ENCODE results near the gene BTNL3.

The BTNL3 gene

DNA sequence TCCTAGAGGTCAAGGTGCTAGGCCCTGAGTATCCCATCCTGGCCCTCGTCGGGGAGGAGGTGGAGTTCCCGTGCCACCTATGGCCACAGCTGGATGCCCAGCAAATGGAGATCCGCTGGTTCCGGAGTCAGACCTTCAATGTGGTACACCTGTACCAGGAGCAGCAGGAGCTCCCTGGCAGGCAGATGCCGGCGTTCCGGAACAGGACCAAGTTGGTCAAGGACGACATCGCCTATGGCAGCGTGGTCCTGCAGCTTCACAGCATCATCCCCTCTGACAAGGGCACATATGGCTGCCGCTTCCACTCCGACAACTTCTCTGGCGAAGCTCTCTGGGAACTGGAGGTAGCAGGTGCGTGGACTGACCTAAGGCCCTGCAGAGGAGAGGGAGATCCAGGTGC, 59.3 kb downstream of the BTNL3 start:
- no peak for DNase-seq

DNA sequence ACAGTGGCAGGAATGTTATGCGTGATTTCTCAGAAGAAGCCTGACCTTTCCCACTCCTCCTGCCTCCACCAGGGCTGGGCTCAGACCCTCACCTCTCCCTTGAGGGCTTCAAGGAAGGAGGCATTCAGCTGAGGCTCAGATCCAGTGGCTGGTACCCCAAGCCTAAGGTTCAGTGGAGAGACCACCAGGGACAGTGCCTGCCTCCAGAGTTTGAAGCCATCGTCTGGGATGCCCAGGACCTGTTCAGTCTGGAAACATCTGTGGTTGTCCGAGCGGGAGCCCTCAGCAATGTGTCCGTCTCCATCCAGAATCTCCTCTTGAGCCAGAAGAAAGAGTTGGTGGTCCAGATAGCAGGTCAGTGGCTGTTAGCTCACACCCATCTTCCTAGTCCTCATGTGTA, 61.4 kb downstream of the BTNL3 start:
- DNase-seq: no peak

DNA sequence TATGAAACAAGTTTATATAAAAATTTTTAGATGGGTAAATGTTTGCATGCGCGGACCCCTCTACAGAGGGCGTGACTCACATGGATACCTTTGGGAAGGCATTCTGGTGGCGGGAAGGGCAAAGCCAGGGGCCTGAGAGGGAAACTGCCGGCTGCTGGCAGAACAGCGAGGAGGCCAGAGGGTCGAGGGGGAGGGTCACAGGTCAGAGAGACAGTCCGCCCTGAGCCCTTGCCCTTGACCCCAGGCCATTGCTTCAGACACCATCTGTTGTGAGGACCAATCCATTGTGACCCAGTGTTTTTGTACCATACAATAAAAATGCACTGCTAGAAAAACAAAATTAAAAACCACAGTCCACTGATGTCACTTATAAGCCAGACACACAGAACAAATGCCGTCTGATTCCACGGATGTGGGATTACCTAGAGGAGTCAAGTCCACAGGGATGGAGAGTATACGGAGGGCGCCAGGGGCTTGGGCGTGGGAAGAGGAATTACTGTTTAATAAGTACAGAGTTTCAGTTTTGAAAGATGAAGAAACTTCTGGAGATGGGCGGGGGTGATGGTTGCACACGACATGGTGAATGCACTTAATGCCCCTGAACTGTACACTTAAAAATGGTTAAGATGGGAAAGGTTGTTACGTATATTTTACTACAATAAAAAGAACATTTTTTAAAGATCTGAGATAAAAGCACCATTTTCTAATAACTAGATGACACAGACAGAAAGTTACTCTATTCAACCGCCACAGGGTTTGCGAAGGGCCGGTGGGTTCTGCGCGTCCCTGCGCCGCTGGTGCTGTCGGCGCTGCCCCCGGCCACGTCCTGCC, 63.4 kb downstream of the BTNL3 start:
- no peak for DNase-seq

DNA sequence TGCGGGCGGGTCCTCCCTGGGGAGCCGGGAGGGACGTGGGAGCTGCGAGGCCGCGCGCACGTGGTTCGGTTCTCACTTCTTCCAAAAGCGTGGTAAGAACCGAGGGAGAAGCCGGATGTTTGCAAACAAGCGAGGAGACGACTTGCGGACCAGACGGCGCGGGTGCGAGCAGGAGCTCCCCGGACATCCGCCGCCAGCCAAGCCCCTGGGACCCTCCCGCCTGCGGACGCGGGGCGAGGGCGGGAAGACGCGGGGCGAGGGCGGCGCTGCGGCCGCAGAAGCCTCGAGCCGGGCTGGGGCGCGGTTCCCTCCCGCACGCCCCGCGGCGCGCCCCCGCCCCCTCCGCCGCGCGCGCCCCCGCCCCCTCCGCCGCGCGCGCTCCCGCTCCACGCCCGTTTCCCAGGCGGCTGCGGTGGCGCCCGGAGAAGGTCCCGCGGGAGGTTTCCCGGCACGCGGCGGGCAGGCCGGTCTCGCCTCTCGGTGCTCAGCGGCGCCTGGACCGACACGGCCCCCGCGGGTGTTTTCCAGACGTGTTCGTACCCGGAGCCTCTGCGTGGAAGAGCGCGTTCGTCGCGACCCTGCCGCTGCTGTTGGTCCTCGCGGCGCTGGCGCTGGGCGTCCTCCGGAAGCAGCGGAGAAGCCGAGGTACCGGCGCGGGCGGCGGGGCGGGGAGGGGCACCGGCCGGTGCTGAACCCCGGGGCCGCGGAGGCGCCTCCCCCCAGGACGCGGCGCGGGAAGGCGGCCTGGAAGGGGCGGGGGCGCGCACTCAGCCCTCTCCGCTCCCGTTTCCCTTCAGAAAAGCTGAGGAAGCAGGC, 64.2 kb downstream of the BTNL3 start:
- DNase-seq: peak; percentile 25

DNA sequence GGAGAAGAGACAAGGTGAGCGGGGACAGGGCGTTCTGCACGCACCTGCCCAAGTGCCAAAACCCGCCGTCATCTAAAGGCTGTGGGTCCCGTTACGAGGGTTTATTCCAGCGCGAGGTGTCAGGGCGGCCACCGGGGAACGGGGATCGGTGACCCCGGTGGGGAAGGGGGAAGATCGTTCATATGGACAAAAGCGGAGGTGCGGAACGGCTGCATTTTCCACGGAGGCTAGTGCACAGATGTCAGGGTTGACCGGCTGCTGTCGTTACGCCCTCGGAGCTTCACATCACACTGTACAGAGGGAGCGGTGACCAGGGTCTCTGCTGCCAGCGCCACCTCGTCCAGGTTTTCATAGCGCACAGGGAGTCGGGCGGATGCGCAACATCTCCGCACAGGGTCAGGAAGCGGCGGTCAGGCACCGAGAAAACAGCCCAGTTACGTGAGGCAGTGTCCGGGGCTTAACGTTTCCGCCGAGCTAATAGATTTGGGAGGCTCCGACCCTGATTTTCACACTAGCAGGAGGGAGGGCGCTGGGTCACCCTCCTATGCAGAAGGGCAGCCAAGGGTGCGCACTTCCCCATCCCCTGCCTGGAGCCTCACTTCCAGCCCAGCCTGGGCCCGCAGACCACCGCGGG, 65.0 kb downstream of the BTNL3 start:
- DNase-seq: no peak

DNA sequence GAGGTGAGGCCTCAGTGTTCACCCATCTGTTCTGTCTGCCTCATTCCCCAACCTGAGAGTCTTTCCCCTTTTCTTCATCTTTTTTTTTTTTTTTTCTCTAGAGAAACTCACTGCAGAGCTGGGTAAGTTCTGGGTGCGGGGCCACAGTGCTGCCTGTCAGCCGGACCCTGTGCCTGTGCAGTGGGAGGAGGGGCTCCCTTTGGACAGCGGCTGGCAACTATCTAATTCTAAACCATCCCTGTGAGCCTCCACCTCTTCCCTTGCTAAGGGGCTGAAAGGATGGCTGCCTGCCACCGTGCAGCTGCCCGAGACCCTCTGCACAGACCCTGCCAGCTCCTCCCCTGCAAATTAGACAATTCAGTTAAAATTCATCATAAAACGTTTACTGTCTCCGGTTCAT, 65.5 kb downstream of the BTNL3 start:
- no peak for DNase-seq

DNA sequence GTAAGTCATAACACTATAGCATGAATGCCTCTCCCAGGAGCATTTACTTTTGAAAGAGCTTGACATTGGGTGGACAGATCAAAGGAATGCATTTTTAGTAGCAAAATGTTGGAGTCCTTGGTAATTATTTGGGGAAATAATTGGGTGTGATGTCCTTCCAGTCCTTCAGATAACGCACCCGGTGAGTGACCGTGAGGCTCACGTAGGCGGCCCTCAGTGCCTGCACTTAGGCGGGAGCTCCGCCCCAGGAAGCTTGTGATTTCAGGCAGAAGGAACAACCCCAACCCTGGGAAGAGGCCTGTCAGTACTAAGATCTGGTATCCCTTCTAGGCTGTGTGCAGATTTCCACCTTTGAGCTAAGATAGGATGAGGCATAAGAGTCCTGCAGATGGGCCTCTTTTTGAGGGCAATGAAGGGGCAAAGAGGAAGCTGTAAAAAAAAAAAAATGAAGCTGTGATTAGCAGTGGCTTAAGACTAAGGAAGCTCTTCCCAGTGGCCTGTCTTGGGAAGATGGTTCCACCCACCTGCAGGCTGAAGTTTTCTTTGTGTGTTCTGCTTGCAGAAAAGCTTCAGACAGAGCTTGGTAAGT, 66.3 kb downstream of the BTNL3 start:
- no peak for DNase-seq
